22Rv1 (cell line): ENCODE measurements around the gene TFAP2C.

Experiments
- H3K27ac ChIP-seq: fragments of 450-650 bp; 2 replicates; pipeline ENCODE4 v1.5.1; 2017
- ZFX ChIP-seq: fragments of 450-650 bp; IDR thresholded peaks from 2 replicates; pipeline ENCODE4 v1.6.1; 2017; ENCODE audit warnings: antibody characterized with exemption, borderline replicate concordance
- TF ChIP-seq, protein P1 (sequence below): fragments of 450-650 bp; IDR thresholded peaks from 2 replicates; pipeline ENCODE4 v1.5.1; 2017; ENCODE audit warnings: mild to moderate bottlenecking

The TFAP2C gene

GRCh38 chr20:56589633-56590032 lies 39.5 kb upstream of the TFAP2C start:
- H3K27ac ChIP-seq: no peak overlapping the region
- no peak for TF ChIP-seq ZFX
- TF ChIP-seq, protein P1, sequence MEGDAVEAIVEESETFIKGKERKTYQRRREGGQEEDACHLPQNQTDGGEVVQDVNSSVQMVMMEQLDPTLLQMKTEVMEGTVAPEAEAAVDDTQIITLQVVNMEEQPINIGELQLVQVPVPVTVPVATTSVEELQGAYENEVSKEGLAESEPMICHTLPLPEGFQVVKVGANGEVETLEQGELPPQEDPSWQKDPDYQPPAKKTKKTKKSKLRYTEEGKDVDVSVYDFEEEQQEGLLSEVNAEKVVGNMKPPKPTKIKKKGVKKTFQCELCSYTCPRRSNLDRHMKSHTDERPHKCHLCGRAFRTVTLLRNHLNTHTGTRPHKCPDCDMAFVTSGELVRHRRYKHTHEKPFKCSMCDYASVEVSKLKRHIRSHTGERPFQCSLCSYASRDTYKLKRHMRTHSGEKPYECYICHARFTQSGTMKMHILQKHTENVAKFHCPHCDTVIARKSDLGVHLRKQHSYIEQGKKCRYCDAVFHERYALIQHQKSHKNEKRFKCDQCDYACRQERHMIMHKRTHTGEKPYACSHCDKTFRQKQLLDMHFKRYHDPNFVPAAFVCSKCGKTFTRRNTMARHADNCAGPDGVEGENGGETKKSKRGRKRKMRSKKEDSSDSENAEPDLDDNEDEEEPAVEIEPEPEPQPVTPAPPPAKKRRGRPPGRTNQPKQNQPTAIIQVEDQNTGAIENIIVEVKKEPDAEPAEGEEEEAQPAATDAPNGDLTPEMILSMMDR: no peak

DNA sequence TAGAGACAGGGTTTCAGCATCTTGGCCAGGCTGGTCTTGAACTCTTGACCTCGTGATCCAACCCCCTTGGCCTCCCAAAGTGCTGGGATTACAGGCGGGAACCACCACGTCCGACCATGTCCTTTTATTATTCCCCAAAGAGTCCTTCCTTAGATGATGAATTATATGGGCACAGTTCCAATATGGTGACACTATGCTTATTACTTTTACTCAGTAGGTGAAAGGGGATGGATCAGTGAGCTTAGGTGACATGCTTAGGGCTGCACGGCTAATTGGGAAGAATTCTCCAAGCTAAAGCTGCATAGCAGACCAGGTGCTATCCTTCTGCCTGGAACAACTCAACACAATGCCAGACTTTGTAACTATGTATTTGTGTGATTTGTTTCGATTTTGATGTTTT lies 38.2 kb upstream of the TFAP2C start:
- H3K27ac ChIP-seq: no peak overlapping the region

DNA sequence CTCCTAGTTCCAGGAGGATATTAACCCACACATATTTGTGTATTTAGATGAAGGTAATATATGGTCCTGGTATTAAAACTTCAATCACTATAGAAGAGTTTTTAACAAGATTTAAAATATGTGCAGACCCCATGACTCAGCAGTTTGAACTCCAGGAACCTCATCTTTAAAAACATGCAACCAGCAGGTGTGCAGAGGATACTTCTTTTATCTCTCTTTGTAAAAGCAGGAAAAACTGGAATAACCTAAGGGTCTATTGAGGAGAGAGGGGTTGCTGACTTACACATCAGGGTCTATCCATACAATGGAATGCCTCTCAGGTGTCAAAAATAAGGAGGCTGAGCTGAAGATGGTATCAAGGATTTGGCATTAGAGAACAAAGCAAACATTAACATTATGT lies 36.9 kb upstream of the TFAP2C start:
- TF ChIP-seq ZFX: no peak
- TF ChIP-seq, protein P1: no peak
- no peak overlapping the region for H3K27ac ChIP-seq

More for the DNA sequence above, 38.2 kb upstream of the TFAP2C start:
- TF ChIP-seq, protein P1: no peak
- no peak for TF ChIP-seq ZFX

DNA sequence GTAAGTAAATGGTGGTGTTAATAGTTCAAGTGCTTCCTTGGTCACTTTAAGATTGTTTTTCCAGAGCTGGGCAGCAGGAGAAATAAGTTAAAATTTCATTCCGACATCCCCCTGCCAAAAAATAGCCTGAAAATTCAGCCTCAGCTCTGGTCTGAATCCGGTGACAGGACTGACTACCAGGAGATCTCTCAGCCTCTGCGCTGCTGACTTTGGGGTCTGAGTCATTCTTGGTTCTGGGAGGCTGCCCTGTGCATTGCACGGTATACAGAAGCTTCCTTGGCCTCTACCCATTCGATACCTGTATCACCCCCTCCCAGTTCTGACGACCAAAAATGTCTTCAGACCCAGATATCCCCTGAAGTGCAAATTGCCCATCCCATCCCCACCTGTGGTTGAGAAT lies 36.3 kb upstream of the TFAP2C start:
- H3K27ac ChIP-seq: no peak overlapping the region
- TF ChIP-seq ZFX: no peak
- TF ChIP-seq, protein P1: no peak

GRCh38 chr20:56595746-56596475 lies 33.2 kb upstream of the TFAP2C start:
- no peak for TF ChIP-seq ZFX
- TF ChIP-seq, protein P1: no peak

GRCh38 chr20:56601166-56601565 lies 27.9 kb upstream of the TFAP2C start:
- no peak for TF ChIP-seq ZFX
- TF ChIP-seq, protein P1: no peak
- no peak overlapping the region for H3K27ac ChIP-seq

More at GRCh38 chr20:56595746-56596475, 33.2 kb upstream of the TFAP2C start:
- H3K27ac ChIP-seq: no peak overlapping the region

- no peak overlapping the region for H3K27ac ChIP-seq
- TF ChIP-seq, protein P1: no peak
- no peak for TF ChIP-seq ZFX
These were observed 24.4 kb upstream of the TFAP2C start for GRCh38 chr20:56604673-56605072.
